Measurements from ENCODE around the gene ZFR2.

The ZFR2 gene

DNA sequence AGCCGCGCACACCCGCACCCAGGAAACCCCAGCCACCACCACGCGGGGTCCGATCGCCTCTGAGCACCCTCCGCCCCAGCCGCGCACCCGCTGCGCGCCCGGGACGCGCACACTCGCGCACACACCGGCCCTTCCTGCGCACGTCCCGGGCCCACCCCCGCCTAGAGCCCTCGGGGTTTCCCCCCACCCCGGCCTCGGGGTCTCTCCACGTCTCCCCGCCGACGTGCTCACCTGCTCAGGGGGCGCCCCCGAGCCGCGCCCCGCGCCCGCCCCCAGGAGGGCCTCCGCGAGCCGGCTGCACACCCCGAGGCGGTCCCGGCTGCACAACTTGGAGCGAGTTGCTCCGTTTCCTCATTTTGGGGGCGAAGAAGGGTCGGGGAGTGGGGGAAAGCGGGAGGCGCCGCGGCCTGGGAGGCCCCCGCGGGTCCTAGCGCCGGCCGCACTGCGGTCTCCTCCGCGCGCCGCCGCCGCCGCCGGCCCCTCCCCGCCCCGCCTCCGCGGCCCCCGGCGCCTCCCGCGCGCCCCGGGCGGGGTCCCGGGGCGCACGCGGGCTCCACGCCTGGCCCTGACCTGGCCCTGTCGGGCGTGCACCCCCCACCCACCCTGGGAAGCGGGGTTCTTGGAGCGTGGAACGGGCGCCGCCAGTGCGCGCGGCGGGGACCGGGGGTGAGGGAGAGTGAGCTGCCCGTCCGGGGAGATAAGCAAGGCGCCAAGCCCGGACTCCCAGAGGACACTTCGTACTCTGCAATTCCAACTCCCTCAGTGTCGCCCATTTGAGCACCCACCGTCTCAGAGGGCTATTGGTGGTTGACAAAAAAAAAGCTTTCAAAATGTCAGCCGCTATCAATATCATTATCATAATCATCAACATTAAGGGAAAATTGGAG is 82.7 kb downstream of the ZFR2 start, which contains the start of gene MATK:
Gene MATK (minus strand): TSS at position 444 of the 887 bp plus-strand sequence. CDS start 1,246 bp downstream, outside the sequence.
- DNase-seq (ENCODE audit: low read depth): no peak

DNA sequence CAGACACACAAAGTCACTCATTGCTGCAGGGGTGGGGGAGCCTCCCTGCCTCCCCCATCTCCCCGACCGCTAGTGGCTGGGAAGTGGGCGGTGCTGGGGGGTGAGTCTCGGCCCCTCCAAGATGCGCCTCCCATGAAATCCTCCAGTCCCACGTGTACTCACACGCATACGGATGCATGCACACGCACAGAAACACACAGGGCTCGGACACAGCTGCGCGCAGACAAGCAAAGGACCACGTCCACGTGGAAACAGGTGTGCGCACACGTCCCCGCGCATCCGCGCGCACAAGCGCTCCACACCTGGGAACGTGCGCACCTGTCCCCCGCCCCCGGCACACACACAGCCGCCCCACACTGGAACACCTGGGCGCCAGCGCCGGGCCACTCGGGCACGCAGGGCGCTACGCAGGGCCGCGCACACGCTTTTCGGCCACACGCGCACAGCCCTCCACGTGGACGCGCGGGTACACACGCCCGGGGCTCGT is 83.3 kb downstream of the ZFR2 start:
- DNase-seq (ENCODE audit: low read depth): no peak

DNA sequence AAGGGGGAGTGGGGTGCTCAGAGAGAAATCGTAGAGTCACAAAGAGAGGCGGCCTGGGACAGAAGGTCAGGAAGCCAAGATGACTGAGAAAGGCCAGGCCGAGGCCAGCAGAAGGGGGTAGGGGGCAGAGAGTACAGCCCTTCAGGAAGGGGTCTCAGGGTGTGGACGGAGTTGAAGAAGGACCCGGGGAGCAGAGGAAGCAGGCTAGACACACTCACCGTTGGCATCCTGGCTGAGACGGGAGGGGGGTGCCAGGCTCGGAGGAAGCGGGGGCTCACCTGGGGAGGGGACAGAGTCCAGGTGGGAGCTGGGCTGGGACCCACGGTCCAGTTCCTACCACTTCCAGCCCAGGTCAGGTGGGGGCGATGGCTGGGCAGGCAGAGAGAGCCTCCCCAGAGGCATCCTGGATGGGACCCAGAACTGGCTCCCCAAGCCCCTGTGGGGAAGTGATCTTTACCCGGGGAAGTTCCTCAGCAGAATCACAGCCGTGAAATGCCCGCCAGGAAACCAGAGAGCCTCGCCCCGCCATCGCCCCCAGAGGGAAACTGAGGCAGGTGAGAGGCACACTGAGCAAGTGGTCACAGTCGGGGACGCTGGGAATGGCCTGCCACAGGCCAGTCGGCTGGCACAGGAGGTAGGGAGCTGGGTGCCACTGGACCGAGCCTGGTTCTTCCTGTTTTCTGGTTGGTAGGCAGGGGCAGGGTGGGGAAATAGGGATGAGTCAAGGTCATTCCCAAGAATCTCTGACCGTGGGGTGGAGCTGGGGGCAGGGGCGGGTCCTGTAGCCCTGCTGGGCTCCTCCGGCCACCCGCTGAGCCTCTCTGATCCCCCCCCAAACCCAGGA is 84.0 kb downstream of the ZFR2 start:
- no peak for DNase-seq (ENCODE audit: low read depth)

DNA sequence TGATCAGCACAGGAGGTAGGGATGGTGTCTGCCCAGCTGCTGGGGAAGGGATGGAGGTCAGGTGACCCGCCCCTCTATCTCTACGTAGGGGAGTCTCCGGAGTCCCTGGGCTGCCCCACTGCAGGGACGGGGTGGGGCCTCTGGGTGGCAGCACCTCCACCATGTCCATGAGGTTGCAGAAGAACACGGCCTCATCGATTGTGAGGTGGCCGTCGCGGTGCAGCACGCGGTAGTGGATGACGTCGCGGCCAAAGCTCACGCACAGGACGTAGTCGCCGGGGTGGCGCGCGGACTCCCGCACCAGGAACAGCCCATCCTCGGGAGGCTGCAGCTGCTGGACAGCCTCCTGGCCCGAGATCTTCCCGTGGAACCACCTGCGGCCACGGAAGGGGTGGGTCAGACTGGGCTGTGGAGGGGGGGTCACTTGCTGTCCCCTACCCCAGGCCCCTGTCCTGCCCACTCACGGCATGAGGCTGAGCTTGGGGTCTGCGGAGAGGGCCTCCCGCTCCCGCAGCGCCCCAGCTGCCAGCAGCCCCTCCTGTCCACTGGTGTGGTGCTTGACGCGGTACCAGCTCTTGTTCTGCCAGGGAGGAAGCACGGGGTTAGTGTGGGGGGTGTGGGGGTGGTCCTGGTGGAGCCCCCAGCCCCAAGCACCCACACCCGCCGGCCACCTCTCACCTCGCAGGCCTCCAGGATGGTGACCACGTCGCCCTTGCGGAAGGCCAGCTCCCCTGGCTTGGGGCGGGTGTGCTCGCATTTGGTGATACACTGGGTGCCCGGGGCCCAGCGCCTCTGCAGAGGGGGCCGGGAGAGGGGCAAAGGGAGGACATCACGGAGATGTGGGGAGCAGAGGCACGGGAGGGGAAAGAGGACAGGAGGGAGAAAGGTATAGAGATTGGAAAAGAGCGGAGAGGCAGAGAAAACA is 84.9 kb downstream of the ZFR2 start:
- no peak for DNase-seq (ENCODE audit: low read depth)

DNA sequence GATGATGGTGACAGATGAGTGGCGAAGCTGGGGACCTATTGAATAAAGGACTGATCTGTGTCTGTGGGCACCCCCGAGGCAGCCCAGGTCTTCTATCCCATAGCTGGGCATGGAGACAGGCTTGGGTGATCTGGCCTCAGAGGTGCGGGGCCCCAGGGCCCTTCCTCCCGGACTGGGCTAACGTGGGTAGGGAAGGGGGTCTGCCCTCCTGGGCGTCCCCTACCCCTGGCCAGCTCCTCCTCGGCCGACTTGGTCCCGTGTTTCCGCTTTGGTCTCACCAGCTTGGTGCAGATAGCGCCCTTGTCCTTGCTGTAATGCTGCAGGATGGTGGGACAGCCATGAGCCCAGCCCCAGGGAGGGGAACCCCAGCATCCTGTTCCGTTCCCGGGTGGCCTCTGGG is 85.9 kb downstream of the ZFR2 start:
- DNase-seq (ENCODE audit: low read depth): no peak

DNA sequence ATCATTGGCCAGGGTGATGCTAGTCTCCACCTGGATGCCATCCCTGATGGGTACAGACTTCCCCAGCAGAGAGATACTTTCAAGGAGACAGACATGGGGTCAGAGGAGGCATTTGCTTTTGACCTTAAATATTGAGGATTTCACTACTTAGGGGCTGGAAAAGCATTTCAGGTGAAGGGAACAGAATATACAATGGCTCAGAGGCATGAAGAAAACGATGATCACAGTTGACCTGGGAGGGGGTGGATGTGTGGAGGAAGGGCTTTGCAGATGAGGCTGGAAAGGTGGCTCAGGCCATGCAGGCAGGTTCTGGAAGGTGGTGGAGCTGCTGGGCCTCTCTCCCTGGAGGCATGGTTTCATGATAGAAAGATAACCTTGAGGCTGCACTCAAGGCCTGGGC is 86.5 kb downstream of the ZFR2 start:
- no peak for DNase-seq (ENCODE audit: low read depth)

DNA sequence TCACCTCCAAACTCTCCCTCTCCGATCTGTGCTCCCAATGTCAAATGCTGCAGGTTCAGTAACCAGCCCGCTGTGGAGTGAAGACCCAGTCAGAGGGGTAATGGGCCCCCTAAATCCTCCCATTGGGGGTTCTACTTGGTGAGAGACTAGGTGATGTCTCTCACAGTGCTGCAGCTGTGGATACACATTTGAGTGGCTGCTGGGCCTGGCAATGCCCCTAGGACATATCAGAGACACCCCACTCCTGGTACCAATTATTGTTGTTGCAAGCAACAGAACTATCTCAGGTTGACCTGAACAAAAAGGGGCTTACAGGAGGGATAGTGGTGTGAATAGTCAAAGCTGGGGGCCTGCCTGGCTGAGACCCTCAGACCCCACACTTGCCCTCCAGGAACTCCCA is 87.2 kb downstream of the ZFR2 start:
- no peak for DNase-seq (ENCODE audit: low read depth)

DNA sequence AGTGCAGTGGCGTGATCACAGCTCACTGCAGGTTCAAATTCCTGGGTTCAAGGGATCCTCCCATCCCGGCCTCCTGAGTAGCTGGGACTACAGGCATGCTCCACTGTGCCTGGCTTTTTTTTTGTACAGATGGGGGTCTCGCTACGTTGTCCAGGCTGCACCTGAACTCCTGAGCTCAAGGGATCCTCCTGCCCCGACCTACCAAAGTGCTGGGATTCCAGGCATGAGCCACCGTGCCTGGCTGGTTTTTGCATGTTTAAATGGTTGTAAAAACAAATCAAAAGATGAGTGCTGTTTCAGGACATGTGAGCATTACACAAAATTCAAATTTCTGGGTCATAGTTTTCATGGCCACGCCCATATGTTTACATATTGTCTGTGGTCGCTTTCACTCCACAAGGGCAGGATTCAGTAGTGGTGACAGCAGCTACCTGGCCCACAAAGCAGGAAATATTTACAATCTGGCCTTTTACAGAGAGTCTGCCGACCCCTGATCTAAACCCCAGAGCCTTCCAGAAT is 88.0 kb downstream of the ZFR2 start:
- DNase-seq (ENCODE audit: low read depth): no peak

DNA sequence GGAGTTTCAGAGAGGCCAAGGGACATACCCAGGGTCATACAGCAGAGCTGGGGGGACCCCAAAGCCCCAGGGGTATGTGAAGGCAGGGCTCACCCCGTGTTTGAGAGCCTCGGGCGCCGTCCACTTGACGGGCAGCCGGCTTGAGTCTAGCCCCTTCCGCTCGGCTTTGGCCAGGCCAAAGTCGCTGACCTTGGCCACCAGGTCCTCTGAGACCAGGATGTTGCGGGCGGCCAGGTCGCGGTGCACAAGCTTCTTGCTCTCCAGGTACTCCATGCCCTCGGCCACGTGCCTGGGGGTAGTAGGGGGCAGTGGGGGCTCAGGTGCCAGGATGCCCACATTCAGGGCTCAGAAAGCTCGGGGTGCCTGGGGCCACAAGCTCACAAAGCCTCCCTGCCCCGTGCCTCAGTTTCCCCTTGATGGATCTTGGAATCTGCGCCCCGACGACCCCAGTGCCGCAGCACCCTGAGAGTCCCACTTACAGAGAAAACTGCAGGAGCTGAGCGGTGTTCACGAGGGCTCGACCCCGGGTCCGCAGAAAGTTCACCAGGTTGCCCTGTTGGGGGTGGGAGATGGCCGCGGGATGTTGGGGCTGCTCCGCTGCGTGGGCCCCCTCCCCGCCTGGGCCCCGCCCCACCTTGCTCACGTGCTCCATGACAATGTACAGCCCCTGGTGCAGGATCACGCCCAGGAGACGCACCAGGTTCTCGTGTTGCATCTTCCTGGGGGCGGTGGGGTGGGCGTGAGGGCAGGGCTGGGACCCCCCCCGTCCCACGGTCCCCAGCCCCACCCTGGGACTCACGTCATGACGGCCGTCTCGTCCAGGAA is 89.7 kb downstream of the ZFR2 start:
- no peak for DNase-seq (ENCODE audit: low read depth)

DNA sequence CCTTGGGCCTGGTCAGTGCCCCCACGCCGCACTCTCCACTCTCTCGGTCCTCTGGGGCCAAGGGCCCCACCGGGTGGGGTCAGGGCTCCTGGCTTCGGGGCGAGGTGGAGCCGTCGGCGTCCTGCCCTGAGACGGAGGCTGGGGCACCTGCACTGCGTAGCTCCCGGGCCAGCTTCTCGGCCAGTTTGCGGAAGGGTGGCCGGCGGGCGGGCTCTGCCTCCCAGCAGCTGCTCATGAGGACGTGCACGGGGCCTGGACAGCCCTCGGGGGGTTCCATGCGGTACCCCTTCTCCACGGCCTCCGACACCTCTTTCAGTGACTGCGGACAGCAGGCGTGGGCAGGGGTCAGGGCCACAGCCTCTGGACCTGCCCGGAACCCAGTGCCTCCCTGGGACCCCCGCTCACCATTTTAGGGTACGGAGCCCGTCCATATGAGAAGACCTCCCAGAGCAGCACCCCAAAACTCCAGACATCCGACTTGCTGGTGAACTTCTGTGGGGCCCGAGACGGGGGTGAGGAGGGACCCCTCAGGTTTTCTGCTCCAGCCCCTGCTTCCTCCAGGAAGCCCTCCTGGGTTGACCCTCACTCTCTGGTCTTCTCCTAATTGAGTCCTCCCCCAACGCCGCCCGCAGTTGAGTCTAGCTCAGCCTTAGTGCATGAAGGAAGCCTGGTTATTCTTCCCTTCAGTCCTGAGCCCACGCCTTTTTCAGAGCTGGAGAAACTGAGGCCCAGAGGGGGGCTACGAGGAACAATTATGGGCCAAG is 90.6 kb downstream of the ZFR2 start:
- no peak for DNase-seq (ENCODE audit: low read depth)

DNA sequence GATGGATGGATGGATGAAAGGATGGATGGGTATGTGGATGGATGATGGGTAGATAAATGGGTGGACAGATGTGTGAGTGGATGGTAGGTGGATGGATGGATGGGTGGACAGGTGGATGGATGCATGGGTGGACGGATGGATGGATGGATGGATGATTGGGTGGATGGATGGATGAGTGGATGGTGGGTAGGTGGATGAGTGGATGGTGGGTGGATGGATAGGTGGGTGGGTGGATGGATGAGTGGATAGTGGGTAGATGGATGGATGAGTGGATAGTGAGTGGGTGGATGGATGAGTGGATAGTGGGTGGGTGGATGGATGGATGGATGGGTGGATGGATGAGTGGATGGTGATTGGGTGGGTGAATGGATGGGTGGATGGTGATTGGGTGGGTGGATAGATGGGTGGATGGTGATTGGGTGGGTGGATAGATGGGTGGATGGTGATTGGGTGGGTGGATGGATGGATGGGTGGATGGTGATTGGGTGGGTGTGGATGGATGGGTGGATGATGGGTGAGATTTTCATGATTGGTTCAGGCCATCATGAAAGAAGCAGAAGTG is 92.3 kb downstream of the ZFR2 start:
- no peak for DNase-seq (ENCODE audit: low read depth)

DNA sequence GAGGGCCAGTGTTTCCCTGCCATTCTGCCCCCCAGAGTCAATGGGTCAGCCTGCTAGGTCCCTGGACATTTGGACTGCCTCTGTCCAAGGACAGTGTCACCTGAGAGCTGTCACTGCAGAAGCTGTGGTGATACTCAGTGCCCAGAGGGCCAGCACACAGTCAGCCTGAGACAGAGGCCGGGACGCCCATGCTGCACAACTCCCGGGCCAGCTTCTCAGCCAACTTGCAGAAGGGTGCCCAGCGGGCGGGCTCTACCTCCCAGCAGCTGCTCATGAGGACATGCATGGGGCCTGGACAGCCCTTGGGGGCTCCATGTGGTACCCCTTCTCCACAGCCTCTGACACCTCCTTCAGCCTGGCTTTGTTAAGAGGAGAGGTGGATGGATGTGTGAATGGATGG is 93.0 kb downstream of the ZFR2 start:
- no peak for DNase-seq (ENCODE audit: low read depth)

DNA sequence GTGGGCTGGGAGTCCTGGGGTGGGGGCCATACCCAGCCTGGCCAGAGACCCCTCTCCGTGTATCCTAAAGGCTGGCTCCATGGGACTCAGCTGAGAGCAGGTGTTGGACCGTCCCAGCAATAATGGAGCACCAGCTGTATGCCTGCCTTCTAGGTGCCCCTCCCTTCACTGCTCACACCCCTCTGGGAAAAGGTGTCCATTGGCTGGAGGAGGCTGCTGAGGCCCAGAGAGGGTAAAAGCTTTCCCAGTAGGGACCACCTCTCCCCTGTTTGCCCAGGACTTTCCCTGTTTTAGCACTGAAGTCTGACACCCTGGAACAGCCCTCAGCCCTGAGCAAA is 93.5 kb downstream of the ZFR2 start:
- DNase-seq (ENCODE audit: low read depth): no peak

DNA sequence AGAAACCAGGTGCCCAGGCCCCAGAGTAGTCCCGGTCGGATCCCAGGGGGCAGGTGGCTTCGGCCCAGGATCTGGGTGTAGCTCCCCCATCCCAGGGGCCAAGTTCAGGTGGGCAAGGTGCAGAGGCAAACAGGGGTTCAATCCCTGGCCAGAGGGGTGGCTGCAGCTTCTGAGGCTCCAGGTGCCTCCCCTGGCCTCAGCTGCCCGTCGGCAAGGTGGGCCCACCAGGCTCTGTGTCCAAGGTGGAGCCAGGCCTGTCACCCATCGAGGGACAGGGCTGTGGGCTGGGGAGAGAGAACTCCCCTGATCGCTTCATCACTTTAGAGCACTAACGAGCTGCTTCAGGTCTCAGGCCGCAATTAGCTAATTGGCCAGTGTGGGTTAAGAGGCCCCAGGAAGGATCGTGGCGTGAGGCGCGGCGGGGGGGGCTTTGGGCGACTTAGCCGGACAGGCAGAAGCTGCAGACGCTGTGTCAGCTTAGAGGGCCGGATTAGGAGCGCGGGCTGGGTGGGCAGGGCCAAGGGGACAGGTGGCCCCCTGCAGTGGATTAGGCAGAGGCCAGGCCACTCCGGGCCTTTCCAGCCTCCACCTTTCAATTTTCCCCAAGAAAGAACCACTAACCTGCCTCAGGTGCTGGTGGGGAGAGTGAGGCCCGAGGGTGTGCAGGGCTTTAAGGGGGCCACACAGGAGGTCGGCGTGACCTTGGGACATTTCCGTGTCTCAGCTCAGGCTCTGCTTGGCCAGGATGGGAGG is 94.0 kb downstream of the ZFR2 start:
- DNase-seq (ENCODE audit: low read depth): no peak

DNA sequence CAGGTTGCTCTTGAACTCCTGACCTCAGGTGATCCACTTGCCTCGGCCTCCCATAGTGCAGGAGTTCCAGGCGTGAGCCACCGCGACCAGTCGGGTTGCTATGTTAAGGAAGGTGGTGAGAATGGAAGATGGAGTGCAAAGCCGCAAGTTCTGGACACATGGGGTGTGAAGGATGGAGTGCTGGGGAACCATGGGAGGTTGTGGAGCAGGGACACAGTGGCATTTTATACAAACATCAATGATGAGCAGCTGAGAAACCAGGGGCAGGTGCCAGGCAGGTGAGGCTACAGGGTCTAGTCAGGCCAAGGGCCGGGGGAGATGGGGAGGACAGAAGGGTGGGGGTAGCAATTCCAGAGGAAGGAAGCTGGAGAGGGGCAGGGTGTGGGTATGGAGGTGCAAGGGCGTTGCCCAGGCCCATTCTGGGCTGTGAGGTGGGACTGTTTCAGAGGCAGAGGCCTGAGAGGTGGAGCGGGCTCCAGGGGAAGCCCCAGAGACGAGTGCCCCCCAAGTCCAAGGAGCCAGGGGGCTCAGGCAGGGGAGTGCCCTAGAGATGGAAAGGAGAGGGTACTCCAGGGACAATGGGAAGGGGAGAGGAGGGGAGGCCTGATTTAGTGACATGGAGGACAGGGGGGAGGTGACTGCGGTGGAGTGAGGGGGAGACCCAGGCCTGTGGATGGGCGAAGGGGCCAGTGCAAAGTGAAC is 94.9 kb downstream of the ZFR2 start:
- no peak for DNase-seq (ENCODE audit: low read depth)

DNA sequence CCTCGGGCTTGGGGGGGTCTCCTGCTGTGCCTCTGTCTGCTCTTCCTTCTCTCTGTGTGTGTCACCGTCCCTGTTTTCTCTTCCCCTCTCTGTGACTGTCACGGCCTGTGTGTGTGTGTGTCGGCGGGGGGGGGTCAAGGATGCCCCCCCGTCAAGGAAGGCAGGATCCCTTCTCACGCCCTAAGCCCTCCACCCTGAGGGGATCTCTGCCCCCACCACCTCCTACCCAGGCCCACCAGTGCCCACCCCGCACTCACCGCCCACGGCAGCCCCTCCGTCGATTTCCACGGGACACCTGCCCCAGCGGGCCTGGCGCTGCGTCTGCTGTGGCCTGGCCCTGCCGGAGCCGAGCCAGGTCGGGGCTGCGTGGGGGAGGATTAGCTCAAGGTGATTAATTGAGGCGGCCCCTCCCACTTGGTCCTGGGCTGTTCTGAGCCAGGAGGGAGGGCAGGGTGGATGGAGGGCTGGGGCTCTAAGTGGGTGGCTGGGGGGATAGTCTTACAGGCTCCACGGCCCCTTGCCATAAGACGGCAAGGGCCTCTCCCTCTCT is 96.9 kb downstream of the ZFR2 start, which contains the start of gene RAX2:
Gene RAX2 (minus strand): TSS at position 323 of the 550 bp plus-strand sequence. CDS start 486 bp downstream, outside the sequence.
- DNase-seq (ENCODE audit: low read depth): no peak

DNA sequence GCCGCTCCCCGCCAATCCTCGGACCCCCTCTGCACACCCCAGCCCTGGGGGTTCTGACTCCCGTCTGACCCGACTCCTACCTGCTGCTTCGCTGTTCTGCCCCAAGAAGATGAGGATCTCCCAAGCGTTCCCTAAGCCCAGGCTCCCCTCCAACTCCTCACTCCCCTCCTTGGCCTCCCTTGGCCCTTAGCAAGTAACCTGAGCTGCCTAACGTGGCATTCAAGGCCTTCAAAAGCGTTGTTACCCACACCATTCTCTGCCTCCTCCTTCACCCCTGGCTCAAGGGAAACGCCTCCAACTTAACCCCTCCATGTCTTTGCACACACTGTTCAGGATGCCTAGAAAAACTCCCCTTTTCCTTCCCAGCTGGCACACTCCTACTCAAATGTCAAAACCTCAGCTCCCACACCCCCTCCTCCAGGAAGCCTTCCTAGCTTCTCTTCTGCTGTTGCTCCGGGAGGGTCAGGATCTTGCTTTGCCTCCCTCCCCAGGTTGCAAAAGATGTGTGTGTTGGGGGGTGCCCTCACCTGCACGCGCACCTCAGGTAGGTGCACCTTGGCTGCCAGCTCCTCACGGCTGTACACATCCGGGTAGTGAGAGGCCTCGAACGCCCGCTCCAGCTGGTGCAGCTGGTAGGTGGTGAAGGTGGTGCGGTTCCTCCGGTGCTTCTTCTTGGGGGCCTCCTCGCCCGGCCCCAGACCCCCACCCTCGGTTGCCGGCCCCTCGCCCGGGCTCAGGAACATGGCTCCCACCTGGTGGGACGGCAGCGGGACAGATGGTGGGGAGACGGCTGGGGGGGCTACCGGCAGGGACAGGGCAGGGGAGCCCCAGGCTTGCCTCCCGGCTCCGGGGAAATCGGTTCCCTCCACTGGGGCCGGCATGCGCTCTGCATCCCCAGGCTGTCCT is 97.6 kb downstream of the ZFR2 start:
- no peak for DNase-seq (ENCODE audit: low read depth)
